Measurements from ENCODE around the gene RGR.

- TF ChIP-seq POLR2A (IDR thresholded peaks at IDR 0.05) (no peak), CTCF (IDR thresholded peaks at IDR 0.05) (no peak)
These were observed 3.9 kb downstream of the RGR start for GRCh38 chr10:84248794-84249193.

All from gastroesophageal sphincter (tissue), 3 donors.